Cardiac muscle cell (in vitro differentiated cells and primary cell): Measurements from ENCODE around the gene TENM3. TPM values are rescaled to one million over a fixed set of nuclear protein-coding genes. Genes with fewer than 3 reads are reported as not detected.
A peak's percentile ranks its signal among the peaks of the same experiment; 100 is the strongest.

ENCODE experiments used
- DNase-seq, 2 donors: peaks; one replicate each; pipeline versions ENCODE4 v3.0.0 to v3.0.0-alpha.2; 2010 to 2017; ENCODE audit warnings: low read depth in 1 of 2, low spot score in 1 of 2
- H3K27ac ChIP-seq: fragments of 200-600 bp; sonication (generic); 2 replicates; pipeline ENCODE4 v1.5.1; 2016
- H3K27me3 ChIP-seq: fragments of 200-600 bp; sonication (generic); 2 replicates; pipeline ENCODE4 v1.6.0; 2016; ENCODE audit warnings: control low read depth
- H3K36me3 ChIP-seq: fragments of 200-600 bp; sonication (generic); 2 replicates; pipeline ENCODE4 v1.5.1; 2016; ENCODE audit warnings: control low read depth
- H3K4me1 ChIP-seq: fragments of 200-600 bp; sonication (generic); 2 replicates; pipeline ENCODE4 v1.8.1; 2017; ENCODE audit warnings: low read depth, mild to moderate bottlenecking, mixed run types
- H3K4me3 ChIP-seq: fragments of 200-600 bp; sonication (generic); 2 replicates; pipeline ENCODE4 v1.5.1; 2016; ENCODE audit warnings: mild to moderate bottlenecking
- H3K9me3 ChIP-seq: fragments of 200-600 bp; sonication (generic); 2 replicates; pipeline ENCODE4 v1.5.1; 2017; ENCODE audit warnings: low read depth, mild to moderate bottlenecking, control low read depth
- CTCF ChIP-seq: IDR thresholded peaks from 2 replicates; pipeline ENCODE4 v1.5.1; 2012; ENCODE audit warnings: low read depth, mild to moderate bottlenecking, low read length
- polyA plus RNA-seq: library from polyadenylated mRNA; unstranded; fragments of >200 nt; fragmentation: Nextera tagmentation; extraction: Ambion mirVana; gene quantifications from 2 replicates; pipeline ENCODE4 v1.2.1, GENCODE V29; 2016
- total RNA-seq: library from RNA; depleted of rRNA; stranded (reverse); fragments of >200 nt; gene quantifications from 2 replicates; pipeline ENCODE4 v1.2.3, GENCODE V29; 2016

The TENM3 gene
- total and polyA plus RNA-seq, 2 experiments from 2014 or later: 12.5 to 24.8 TPM

- peaks cover 12% of the 10 kb centered on the region for H3K27me3 ChIP-seq
- H3K9me3 ChIP-seq: no peaks in the 10 kb centered on the region
- H3K4me1 ChIP-seq: no peaks in the 10 kb centered on the region
- TF ChIP-seq CTCF: no peak
- DNase-seq: no peak
- no peak overlapping the region for H3K4me3 ChIP-seq
- no peaks in the 10 kb centered on the region for H3K36me3 ChIP-seq
- no peak overlapping the region for H3K27ac ChIP-seq
These were observed 161.9 kb downstream of the TENM3 start for GRCh38 chr4:182405087-182405486.

- Histone ChIP-seq H3K4me1 (no peaks in the 10 kb centered on the region), H3K36me3 (no peaks in the 10 kb centered on the region), H3K9me3 (no peaks in the 10 kb centered on the region), H3K27ac (no peak overlapping the region), H3K27me3 (peaks cover 12% of the 10 kb centered on the region), H3K4me3 (no peak overlapping the region)
- no peak for DNase-seq
- TF ChIP-seq CTCF: no peak
These were observed 166.1 kb downstream of the TENM3 start for GRCh38 chr4:182409271-182409670.

GRCh38 chr4:182411391-182411790 is 168.2 kb downstream of the TENM3 start:
- H3K27ac ChIP-seq: no peak overlapping the region
- TF ChIP-seq CTCF: no peak
- H3K4me3 ChIP-seq: no peak overlapping the region
- no peaks in the 10 kb centered on the region for H3K4me1 ChIP-seq
- peaks cover 11% of the 10 kb centered on the region for H3K27me3 ChIP-seq
- no peak for DNase-seq
- no peaks in the 10 kb centered on the region for H3K36me3 ChIP-seq
- H3K9me3 ChIP-seq: no peaks in the 10 kb centered on the region

GRCh38 chr4:182413550-182413949 is 170.3 kb downstream of the TENM3 start:
- peaks cover 3% of the 10 kb centered on the region for H3K27me3 ChIP-seq
- DNase-seq: no peak
- no peak for TF ChIP-seq CTCF
- no peak overlapping the region for H3K4me3 ChIP-seq
- H3K9me3 ChIP-seq: no peaks in the 10 kb centered on the region
- no peaks in the 10 kb centered on the region for H3K4me1 ChIP-seq
- no peak overlapping the region for H3K27ac ChIP-seq
- H3K36me3 ChIP-seq: no peaks in the 10 kb centered on the region

GRCh38 chr4:182415116-182415515 is 171.9 kb downstream of the TENM3 start:
- Histone ChIP-seq H3K4me1 (no peaks in the 10 kb centered on the region), H3K36me3 (no peaks in the 10 kb centered on the region), H3K27me3 (peaks cover 3% of the 10 kb centered on the region), H3K27ac (no peak overlapping the region), H3K4me3 (no peak overlapping the region), H3K9me3 (no peaks in the 10 kb centered on the region)
- DNase-seq: peak in 1 of 2 donors; percentile 29
- no peak for TF ChIP-seq CTCF

- H3K4me3 ChIP-seq: no peak overlapping the region
- DNase-seq: no peak
- H3K27ac ChIP-seq: no peak overlapping the region
- no peak for TF ChIP-seq CTCF
- H3K4me1 ChIP-seq: no peaks in the 10 kb centered on the region
- H3K27me3 ChIP-seq: peaks cover 3% of the 10 kb centered on the region
- H3K9me3 ChIP-seq: no peaks in the 10 kb centered on the region
- H3K36me3 ChIP-seq: no peaks in the 10 kb centered on the region
These were observed 172.9 kb downstream of the TENM3 start for GRCh38 chr4:182416067-182416466.
